ENCODE results near the gene PRND.
"Not testable (repeated sequence)": the region's sequence is repeated elsewhere in the genome, so short reads cannot be mapped to it uniquely, and the experiment has no call there.

The PRND gene

DNA sequence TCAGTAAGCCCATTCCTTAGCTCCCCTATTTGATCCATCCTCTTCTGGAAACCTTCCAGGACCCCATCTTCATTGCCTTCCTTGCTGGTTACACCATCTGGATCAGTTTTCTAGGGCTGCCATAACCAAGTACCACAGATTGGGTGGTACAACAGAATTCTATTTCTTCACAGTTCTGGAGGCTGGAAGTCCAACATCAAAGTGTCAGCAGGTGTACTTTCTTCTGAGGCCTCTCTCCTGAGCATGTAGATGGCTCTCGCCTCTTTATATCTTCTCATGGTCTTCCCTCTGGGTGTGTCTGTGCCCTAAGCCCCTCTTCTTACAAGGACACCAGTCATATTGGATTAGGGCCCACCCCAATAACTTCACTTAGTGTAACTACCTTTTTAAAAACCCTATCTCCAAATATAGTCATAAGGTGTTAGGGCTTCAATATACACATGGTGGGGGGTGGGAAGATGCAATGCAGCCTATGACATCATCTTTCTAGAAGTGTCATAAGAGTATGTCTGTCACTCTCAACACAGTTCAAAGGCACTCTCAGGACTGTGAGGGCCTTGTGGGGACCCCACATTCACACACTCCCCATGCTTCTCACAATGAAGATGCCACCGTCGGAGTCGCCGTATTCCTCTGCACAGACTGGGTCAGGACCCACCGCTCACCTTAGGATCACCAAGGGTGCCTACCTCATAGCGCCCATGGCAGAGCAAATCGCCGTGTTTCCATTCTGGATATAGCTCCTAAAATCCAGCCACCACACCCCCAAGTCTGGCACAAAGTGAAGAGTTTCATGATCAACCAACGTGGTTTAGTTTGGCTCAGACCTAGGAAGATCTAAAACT, 12.2 kb upstream of the PRND start:
- DNase-seq, result no peak

DNA sequence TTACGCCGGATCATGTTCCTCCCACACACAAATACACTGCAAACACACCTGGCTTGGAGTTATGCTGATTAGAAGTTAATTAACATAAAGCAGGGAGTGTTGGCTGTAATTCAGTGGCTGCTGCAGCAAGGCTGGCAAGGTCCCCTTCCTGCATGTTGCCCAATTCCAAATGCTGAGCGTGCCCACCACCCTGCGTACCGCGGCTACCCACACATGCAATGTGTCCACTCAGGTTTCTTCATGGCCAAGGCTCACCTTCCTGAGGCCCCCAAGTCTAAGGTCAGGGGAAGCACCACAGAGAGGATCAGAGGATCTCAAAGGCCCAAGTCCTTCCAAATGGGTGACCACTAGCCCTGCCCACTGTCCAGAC, 11.6 kb upstream of the PRND start:
- no peak for DNase-seq

DNA sequence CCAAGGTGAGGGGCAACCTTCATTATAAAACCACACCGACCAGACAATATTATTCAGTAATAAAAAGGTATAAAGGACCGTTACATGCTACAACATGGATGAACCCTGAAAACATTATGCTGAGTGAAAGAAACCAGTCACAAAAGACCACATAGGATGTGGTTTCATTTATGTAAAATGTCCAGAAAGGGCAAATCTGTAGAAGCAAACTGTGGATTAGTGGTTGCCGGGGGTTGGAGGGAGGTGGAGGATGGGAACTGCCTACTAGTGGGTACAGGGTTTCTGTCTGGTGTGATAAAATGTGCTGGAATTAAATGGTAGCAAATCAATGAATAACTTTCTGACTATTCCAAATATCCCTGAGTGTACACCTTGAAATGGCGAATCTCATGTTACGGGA, 10.2 kb upstream of the PRND start:
- DNase-seq, result no peak

- DNase-seq, result no peak
Measured at GRCh38 chr20:4713401-4713800, 8.3 kb upstream of the PRND start.

DNA sequence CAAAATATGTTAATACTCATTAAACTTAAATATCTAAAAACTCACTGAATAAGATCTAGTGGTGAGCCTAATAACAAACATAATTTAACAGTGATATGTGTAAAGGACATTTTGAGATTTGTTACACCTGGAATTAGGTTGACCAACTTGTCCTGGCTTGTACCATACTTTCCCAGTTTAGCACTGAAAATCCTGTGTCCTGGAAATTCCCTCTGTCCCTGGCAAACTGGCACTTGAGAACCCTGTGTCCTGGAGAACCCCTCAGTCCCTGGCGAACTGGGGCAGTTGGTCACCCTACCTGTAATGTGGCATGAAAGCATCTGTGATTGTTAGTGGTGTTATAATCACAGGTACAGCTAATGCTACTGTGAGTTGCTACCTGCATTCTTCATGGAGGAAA, 6.9 kb upstream of the PRND start:
- DNase-seq, result no peak

- no peak for DNase-seq
Measured at GRCh38 chr20:4717816-4718570, 3.7 kb upstream of the PRND start.

GRCh38 chr20:4719190-4719589, 2.5 kb upstream of the PRND start:
- no peak for DNase-seq

DNA sequence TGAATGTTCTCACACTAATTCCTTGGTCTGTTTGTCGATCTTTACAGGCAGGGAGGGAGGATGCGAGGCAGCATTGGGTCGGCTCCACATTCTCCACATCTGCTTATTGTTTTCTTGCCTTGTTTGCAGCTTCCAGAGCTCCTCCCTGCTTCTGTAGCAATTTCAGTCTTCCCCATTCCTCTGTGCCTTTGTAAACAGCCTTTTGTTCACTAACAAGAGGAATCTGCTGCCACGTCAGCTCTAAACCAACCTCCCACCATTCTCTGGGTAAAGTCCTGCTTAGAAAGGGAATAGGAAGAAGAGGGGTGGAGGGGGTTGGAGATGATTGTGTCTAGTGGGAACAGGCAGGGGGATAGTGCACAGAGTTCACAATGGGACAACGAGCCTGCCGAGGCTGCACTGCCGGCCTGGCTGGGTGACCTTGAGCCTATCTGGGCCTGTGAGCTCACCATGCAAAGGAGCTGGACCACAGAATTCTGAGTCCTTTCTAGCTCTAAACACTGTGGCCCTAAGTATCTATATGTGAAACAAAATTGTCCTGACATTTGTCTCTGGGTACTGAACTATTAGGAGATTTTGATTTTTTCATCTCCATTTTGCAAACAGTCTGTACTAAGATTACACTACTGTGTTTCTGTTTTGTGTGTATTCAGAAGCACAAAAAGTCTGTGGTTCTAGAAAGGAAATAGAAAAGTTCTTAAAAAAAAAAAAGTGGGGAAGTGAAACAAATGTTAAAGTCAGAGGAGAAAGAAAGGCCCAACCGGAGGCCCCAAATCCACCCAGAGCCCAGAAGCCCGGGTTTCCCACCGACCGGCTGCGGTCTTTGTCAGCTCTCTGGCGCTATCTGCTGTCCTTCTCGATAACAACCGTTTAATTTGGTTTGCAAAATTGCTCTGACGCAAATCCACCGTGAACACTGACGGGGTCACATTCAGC, 1.4 kb upstream of the PRND start:
- DNase-seq, result peak; percentile 66

DNA sequence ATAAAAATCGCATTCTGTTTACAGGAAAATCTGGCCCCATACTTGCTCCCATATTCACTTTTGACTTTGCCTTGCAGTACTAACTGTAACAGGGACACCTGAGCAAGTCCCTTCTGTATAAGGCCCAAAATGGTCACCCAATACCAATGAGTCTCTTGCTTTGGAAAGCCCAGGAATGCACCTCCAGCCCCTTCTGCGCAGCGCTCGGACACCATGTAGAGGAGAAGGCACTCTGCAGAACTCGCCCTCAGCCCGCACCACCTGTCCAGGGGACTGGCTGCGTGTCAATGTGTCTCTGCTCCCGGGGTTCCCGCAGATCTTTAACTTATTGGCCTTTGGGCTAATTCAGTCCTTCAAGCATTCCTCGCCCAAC, 746 bp upstream of the PRND start:
- DNase-seq, result no peak

DNA sequence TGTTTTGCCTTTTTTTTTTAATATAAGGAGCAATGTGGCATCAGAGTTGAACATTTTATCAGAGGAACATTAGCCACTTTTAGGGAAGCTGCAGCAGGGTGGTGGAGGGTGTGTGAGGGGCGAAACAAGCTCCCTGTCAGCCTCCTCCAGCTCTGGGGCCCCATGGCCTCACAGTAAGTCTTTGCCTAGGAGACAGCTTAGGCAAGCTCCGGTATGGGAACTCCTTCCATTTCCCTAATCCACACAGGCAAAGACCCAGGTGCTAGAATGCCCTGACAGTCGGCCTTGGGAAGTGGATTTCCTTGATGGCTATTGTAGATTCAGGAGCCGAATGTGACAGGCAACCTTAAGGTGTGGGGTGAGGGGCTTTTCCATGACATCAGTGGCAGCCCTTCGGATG, 862 bp downstream of the PRND start:
- DNase-seq, result no peak

- DNase-seq, result no peak
Measured at GRCh38 chr20:4722993-4723392, 1.3 kb downstream of the PRND start.

GRCh38 chr20:4723553-4723952, 1.8 kb downstream of the PRND start:
- not testable (repeated sequence) for DNase-seq

DNA sequence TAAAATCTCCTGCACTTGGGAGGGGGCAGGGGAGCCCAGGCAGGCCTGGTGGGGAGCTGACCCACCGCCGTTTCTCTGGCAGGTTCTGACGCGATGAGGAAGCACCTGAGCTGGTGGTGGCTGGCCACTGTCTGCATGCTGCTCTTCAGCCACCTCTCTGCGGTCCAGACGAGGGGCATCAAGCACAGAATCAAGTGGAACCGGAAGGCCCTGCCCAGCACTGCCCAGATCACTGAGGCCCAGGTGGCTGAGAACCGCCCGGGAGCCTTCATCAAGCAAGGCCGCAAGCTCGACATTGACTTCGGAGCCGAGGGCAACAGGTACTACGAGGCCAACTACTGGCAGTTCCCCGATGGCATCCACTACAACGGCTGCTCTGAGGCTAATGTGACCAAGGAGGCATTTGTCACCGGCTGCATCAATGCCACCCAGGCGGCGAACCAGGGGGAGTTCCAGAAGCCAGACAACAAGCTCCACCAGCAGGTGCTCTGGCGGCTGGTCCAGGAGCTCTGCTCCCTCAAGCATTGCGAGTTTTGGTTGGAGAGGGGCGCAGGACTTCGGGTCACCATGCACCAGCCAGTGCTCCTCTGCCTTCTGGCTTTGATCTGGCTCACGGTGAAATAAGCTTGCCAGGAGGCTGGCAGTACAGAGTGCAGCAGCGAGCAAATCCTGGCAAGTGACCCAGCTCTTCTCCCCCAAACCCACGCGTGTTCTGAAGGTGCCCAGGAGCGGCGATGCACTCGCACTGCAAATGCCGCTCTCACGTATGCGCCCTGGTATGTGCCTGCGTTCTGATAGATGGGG, 3.0 kb downstream of the PRND start:
- DNase-seq, result no peak

- no peak for DNase-seq
Measured at GRCh38 chr20:4725263-4725550, 3.5 kb downstream of the PRND start.

DNA sequence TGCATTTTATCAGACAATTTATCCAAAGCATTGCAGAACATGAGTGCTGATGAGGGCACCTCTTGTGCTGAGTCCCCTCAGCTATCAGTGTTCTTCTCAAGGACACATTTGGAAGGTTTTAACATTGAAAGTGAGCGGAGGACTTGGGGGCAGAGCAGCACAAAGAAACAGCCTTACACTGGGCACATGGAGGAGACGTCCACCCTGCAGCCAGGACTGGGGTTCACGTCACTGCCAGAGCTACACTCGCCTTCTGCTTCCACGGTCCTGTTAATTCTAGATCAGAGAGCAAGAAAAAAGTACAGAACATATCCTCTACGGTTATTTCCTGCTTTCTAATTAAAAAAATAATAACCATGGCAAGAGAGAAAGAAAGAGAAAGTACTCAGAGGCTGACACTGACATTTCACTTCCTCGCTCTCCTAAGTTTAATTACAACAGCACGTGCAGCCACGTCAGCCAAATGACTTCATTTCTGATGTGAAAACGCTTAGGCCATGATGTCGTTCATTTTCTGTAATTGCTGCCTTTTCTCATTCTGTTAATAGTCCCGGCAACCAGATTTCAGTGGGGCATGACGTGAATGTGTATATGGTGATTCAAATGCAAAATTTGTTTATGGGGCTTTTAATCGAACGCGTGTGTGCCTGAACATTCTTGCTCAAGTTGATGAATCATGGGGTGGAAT, 5.1 kb downstream of the PRND start:
- DNase-seq, result no peak

- DNase-seq, result no peak
Measured at GRCh38 chr20:4728120-4728760, 6.5 kb downstream of the PRND start.

GRCh38 chr20:4729265-4729664, 7.6 kb downstream of the PRND start:
- no peak for DNase-seq

DNA sequence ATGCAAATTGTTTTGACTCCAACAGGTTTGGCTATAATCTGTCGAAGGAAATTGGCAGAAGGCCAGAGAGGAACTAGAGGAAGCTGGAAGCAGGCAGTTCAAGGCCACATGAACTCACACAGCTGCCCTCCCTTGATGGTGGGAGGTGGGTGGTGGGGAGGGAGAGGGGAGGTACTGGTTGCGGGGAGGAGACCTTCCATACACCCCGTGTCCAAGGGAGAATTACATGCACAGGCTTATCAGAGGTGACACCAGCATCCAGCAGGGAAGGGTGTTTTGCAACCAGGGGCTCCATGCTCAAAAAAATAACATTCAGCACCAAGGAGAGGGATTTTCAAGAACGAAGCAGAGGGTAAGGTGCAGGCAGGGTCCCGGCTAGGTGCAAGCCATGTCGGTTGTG, 9.1 kb downstream of the PRND start:
- DNase-seq, result peak; percentile 55

- no peak for DNase-seq
Measured at GRCh38 chr20:4736875-4737274, 15.2 kb downstream of the PRND start.

GRCh38 chr20:4737857-4738627, 16.3 kb downstream of the PRND start:
- no peak for DNase-seq
